Lung (tissue), 12 donors: ENCODE data around the gene DIDO1. TPM values are rescaled to one million over a fixed set of nuclear protein-coding genes. Genes with fewer than 3 reads are reported as not detected.

Experiments used
- ATAC-seq: fragments of 200-7000 bp; cut with Tn5 transposase; one replicate; pipeline ENCODE4 v1.9.1; 2020; ENCODE audit warnings: moderate number of reproducible peaks; ENCODE audit not compliant: insufficient read depth, low FRiP score
- DNase-seq, 3 donors: peaks; one replicate each; pipeline ENCODE4 v3.0.0-alpha.2; 2013 to 2017
- H3K27ac ChIP-seq, 2 donors: one replicate each; pipeline ENCODE4 v1.5.1; 2013; ENCODE audit warnings: mild to moderate bottlenecking in 2 of 2, moderate library complexity in 2 of 2, control low read depth in 1 of 2, inconsistent platforms in 1 of 2, low read depth in 1 of 2, low read length in 1 of 2
- H3K27me3 ChIP-seq, 3 donors: one replicate each; pipeline ENCODE4 v1.5.1; 2013; ENCODE audit warnings: low read length in 2 of 3; ENCODE audit not compliant: control insufficient read depth in 3 of 3, insufficient read depth in 3 of 3
- H3K36me3 ChIP-seq, 4 donors: one replicate each; pipeline ENCODE4 v1.5.1; 2013; ENCODE audit warnings: low read length in 4 of 4, mild to moderate bottlenecking in 1 of 4, moderate library complexity in 1 of 4; ENCODE audit not compliant: control insufficient read depth in 4 of 4, insufficient read depth in 4 of 4
- H3K4me1 ChIP-seq, 5 donors: one replicate each; pipeline ENCODE4 v1.5.1; 2013; ENCODE audit warnings: low read length in 5 of 5, mild to moderate bottlenecking in 2 of 5, moderate library complexity in 1 of 5; ENCODE audit not compliant: control insufficient read depth in 5 of 5, insufficient read depth in 5 of 5
- H3K4me3 ChIP-seq: one replicate; pipeline ENCODE4 v1.5.1; 2013; ENCODE audit warnings: mild to moderate bottlenecking, control low read depth, moderate library complexity
- H3K9ac ChIP-seq, 2 donors: one replicate each; pipeline ENCODE4 v1.5.1; 2013; ENCODE audit warnings: low read length in 2 of 2, control low read depth in 1 of 2; ENCODE audit not compliant: insufficient read depth in 1 of 2
- H3K9me3 ChIP-seq, 4 donors: one replicate each; pipeline ENCODE4 v1.5.1; 2013; ENCODE audit warnings: low read length in 3 of 4, mild to moderate bottlenecking in 1 of 4, moderate library complexity in 1 of 4; ENCODE audit not compliant: control insufficient read depth in 4 of 4, insufficient read depth in 3 of 4
- WGBS, 2 donors: extraction: QIAGEN DNeasy Blood & Tissue Kit; methylation state at CpG; one replicate each; pipeline ENCODE4 v1.1.7; 2013; 5-methylcytosine and 5-hydroxymethylcytosine counted together
- polyA plus RNA-seq, 2 donors: library from polyadenylated mRNA; stranded (reverse); fragments of 200-250 nt; gene quantifications; one replicate each; pipeline ENCODE4 v1.2.1, GENCODE V29; 2013
- total RNA-seq, 2 donors: library from RNA; depleted of rRNA in 1 of 2; stranded (reverse); fragments of >200 nt in 1 of 2; gene quantifications; one replicate each; pipeline ENCODE4 v1.2.1, GENCODE V29; 2014 to 2021
- TF ChIP-seq, protein P1 (sequence below): IDR thresholded peaks from 2 replicates; pipeline ENCODE4 v1.5.1; 2012; ENCODE audit warnings: mild to moderate bottlenecking; ENCODE audit errors: control extremely low read depth, extremely low read depth
- donor health status: control.
- donor health status: control.
- donor health status: Bipolar disorder and iron deficiency.
- donor health status: healthy.
- donor health status: DM: yes; HTN: yes; CAD: no.

Gene DIDO1
- total and polyA plus RNA-seq, 4 donors = 19.6 to 71.2 (median 35.8) TPM

DNA sequence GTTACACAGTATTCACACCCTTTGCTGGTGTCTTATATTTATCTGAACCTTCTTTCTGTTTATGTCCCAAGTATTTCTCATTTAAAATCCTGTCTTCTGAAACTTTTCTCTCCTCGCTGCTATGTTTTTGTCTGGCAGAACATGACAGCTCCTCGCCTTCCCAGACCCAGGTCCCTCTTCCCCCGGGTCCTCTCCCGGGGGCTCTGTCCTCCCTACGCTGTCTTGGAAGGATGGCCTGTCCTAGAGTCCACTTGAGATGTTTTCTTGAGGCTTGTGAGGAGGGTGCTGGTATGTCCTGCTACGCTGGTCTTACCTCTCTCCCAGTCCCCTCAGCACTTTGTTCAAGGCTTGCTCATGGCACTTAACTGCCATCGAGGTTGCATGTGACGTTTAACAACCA lies 17.9 kb upstream of the DIDO1 start:
- Histone ChIP-seq H3K9me3 (peaks cover 0 to 2% (median 0%) of the 10 kb centered on the region in 4 donors), H3K4me3 (no peak overlapping the region), H3K36me3 (peaks cover 16 to 58% (median 33%) of the 10 kb centered on the region in 4 donors), H3K27me3 (no peaks in the 10 kb centered on the region), H3K4me1 (peaks cover 5 to 18% (median 6%) of the 10 kb centered on the region in 5 donors), H3K27ac (no peak overlapping the region), H3K9ac (no peak overlapping the region)
- no peak for ATAC-seq
- DNase-seq = no peak
- WGBS, 2 donors = 91 to 95% methylated on average over 8 of the region's 8 CpGs
- TF ChIP-seq, protein P1, sequence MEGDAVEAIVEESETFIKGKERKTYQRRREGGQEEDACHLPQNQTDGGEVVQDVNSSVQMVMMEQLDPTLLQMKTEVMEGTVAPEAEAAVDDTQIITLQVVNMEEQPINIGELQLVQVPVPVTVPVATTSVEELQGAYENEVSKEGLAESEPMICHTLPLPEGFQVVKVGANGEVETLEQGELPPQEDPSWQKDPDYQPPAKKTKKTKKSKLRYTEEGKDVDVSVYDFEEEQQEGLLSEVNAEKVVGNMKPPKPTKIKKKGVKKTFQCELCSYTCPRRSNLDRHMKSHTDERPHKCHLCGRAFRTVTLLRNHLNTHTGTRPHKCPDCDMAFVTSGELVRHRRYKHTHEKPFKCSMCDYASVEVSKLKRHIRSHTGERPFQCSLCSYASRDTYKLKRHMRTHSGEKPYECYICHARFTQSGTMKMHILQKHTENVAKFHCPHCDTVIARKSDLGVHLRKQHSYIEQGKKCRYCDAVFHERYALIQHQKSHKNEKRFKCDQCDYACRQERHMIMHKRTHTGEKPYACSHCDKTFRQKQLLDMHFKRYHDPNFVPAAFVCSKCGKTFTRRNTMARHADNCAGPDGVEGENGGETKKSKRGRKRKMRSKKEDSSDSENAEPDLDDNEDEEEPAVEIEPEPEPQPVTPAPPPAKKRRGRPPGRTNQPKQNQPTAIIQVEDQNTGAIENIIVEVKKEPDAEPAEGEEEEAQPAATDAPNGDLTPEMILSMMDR = no peak

GRCh38 chr20:62943396-62943795 lies 17.1 kb upstream of the DIDO1 start:
- DNase-seq = no peak
- no peaks in the 10 kb centered on the region for H3K9me3 ChIP-seq
- peaks cover 8 to 19% (median 9%) of the 10 kb centered on the region in 5 donors for H3K4me1 ChIP-seq
- H3K9ac ChIP-seq = no peak overlapping the region
- WGBS, 2 donors = 96% methylated on average over 14 of the region's 14 CpGs
- no peak for ATAC-seq
- TF ChIP-seq, protein P1 = no peak
- no peaks in the 10 kb centered on the region for H3K27me3 ChIP-seq
- no peak overlapping the region for H3K4me3 ChIP-seq
- H3K36me3 ChIP-seq = peaks cover 16 to 55% (median 30%) of the 10 kb centered on the region in 4 donors
- no peak overlapping the region for H3K27ac ChIP-seq

GRCh38 chr20:62942456-62942855 lies 16.2 kb upstream of the DIDO1 start:
- Histone ChIP-seq H3K27ac (no peak overlapping the region), H3K4me3 (no peak overlapping the region), H3K9me3 (no peaks in the 10 kb centered on the region), H3K4me1 (peaks cover 8 to 16% (median 9%) of the 10 kb centered on the region in 5 donors), H3K36me3 (peaks cover 13 to 47% (median 26%) of the 10 kb centered on the region in 4 donors), H3K9ac (no peak overlapping the region), H3K27me3 (no peaks in the 10 kb centered on the region)
- TF ChIP-seq, protein P1 = no peak
- DNase-seq (no peak), ATAC-seq (no peak)
- 89 to 93% methylated on average over 2 of the region's 2 CpGs for WGBS, 2 donors

DNA sequence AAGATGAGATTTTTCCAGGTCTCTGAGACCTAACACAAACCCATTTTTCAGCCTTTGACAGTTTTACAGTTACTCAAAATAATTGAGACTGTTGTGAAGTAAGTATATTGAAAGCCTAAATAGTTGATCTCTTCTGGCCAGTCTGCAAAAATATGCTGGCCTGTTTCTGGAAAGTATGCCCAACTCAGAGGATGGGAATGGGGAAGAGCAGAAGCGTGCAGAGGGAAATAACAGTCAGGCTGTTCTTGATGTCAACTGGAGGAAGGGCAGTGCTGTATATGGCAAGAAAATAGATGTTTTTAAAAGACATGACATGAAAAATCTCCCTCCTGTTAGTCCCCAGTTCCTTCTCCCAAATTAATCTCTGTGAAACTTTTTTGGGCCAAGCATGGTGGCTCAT lies 15.5 kb upstream of the DIDO1 start:
- ATAC-seq (no peak), DNase-seq (no peak)
- Histone ChIP-seq H3K27ac (no peak overlapping the region), H3K9ac (no peak overlapping the region), H3K36me3 (peaks cover 13 to 41% (median 23%) of the 10 kb centered on the region in 4 donors), H3K4me1 (peaks cover 8 to 15% (median 9%) of the 10 kb centered on the region in 5 donors), H3K9me3 (no peaks in the 10 kb centered on the region), H3K27me3 (no peaks in the 10 kb centered on the region), H3K4me3 (no peak overlapping the region)
- WGBS, 2 donors = 77 to 91% methylated on average over 1 of the region's 1 CpG
- TF ChIP-seq, protein P1 = no peak
